Suprapubic skin (tissue), 4 donors: ENCODE results near the gene DENND10. TPM values are rescaled to one million over a fixed set of nuclear protein-coding genes. Genes with fewer than 3 reads are reported as not detected.

Source experiments
- DNase-seq, 2 donors: peaks; one replicate each; pipeline ENCODE4 v3.0.0-alpha.2; 2019; ENCODE audit warnings: low spot score in 2 of 2
- H3K27ac ChIP-seq: fragments of 200-600 bp; sonication (generic); one replicate; pipeline ENCODE4 v1.5.1; 2019
- H3K27me3 ChIP-seq: fragments of 200-600 bp; sonication (generic); one replicate; pipeline ENCODE4 v1.5.1; 2019
- H3K36me3 ChIP-seq: fragments of 200-600 bp; sonication (generic); one replicate; pipeline ENCODE4 v1.5.1; 2019
- H3K4me1 ChIP-seq: fragments of 200-600 bp; sonication (generic); one replicate; pipeline ENCODE4 v1.5.1; 2019
- H3K4me3 ChIP-seq: fragments of 200-600 bp; sonication (generic); one replicate; pipeline ENCODE4 v1.5.1; 2019; ENCODE audit warnings: mild to moderate bottlenecking
- H3K9me3 ChIP-seq: fragments of 200-600 bp; sonication (generic); one replicate; pipeline ENCODE4 v1.5.1; 2019
- EP300 ChIP-seq: sonication (generic); formaldehyde crosslinking; IDR thresholded peaks from one replicate; pipeline ENCODE4 v1.6.1; 2017; ENCODE audit warnings: antibody characterized with exemption
- POLR2A ChIP-seq, 2 donors: fragments of 450-650 bp; IDR thresholded peaks; one replicate each; pipeline ENCODE4 v1.6.1; 2017; ENCODE audit warnings: antibody characterized with exemption in 2 of 2, mild to moderate bottlenecking in 2 of 2, moderate library complexity in 2 of 2
- POLR2AphosphoS5 ChIP-seq, 3 donors: sonication (generic); formaldehyde crosslinking; IDR thresholded peaks; one replicate each; pipeline ENCODE4 v1.6.1; 2017; ENCODE audit warnings: antibody characterized with exemption in 3 of 3
- WGBS: methylation state at CpG from one replicate; pipeline ENCODE4 v1.1.5; 2018; 5-methylcytosine and 5-hydroxymethylcytosine counted together
- total RNA-seq, 4 donors: library from RNA; depleted of rRNA; stranded (reverse); fragments of >200 nt; gene quantifications; one replicate each; pipeline ENCODE4 v1.1.0, GENCODE V29; 2016
- TF ChIP-seq, protein P1 (sequence below), 2 donors: fragments of 200-600 bp in 1 of 2; fragments of 450-650 bp in 1 of 2; sonication (generic) in 1 of 2; IDR thresholded peaks; one replicate each; pipeline ENCODE4 v1.5.1; 2016 to 2019; ENCODE audit warnings: antibody characterized with exemption in 2 of 2, mild to moderate bottlenecking in 1 of 2, moderate library complexity in 1 of 2

Gene DENND10
- total RNA-seq, 4 donors from 2014 or later = 27.5 to 45.8 (median 33.1) TPM

DNA sequence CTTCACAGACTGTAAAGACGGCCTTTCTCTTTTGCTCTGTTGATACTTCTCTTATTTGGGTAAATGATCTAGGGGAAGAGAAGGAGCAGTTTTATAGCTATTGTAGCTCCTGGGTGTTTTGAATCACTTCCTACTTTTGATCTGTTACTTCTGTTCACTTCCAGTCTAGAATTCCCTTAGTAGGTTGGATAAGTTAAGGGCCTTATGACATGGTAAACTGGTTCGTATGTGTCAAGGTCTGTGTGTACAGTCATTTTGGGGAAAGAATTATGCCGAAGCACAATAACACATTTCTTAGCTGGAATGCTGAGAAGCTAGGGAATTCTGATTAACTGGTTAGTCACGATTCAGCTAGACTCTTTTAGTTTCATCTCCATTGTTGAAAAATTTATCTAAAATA lies 8.1 kb downstream of the DENND10 start:
- no peak for DNase-seq
- no peaks in the 10 kb centered on the region for H3K9me3 ChIP-seq
- H3K36me3 ChIP-seq = peaks cover 61% of the 10 kb centered on the region
- H3K27ac ChIP-seq = no peak overlapping the region
- no peaks in the 10 kb centered on the region for H3K4me1 ChIP-seq
- no peaks in the 10 kb centered on the region for H3K27me3 ChIP-seq
- H3K4me3 ChIP-seq = no peak overlapping the region
- TF ChIP-seq POLR2AphosphoS5 (IDR thresholded peaks at IDR 0.05) (no peak), POLR2A (IDR thresholded peaks at IDR 0.05) (no peak), EP300 (no peak)
- TF ChIP-seq, protein P1, sequence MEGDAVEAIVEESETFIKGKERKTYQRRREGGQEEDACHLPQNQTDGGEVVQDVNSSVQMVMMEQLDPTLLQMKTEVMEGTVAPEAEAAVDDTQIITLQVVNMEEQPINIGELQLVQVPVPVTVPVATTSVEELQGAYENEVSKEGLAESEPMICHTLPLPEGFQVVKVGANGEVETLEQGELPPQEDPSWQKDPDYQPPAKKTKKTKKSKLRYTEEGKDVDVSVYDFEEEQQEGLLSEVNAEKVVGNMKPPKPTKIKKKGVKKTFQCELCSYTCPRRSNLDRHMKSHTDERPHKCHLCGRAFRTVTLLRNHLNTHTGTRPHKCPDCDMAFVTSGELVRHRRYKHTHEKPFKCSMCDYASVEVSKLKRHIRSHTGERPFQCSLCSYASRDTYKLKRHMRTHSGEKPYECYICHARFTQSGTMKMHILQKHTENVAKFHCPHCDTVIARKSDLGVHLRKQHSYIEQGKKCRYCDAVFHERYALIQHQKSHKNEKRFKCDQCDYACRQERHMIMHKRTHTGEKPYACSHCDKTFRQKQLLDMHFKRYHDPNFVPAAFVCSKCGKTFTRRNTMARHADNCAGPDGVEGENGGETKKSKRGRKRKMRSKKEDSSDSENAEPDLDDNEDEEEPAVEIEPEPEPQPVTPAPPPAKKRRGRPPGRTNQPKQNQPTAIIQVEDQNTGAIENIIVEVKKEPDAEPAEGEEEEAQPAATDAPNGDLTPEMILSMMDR (IDR thresholded peaks at IDR 0.05) = no peak
- 89% methylated on average over 4 of the region's 4 CpGs for WGBS

DNA sequence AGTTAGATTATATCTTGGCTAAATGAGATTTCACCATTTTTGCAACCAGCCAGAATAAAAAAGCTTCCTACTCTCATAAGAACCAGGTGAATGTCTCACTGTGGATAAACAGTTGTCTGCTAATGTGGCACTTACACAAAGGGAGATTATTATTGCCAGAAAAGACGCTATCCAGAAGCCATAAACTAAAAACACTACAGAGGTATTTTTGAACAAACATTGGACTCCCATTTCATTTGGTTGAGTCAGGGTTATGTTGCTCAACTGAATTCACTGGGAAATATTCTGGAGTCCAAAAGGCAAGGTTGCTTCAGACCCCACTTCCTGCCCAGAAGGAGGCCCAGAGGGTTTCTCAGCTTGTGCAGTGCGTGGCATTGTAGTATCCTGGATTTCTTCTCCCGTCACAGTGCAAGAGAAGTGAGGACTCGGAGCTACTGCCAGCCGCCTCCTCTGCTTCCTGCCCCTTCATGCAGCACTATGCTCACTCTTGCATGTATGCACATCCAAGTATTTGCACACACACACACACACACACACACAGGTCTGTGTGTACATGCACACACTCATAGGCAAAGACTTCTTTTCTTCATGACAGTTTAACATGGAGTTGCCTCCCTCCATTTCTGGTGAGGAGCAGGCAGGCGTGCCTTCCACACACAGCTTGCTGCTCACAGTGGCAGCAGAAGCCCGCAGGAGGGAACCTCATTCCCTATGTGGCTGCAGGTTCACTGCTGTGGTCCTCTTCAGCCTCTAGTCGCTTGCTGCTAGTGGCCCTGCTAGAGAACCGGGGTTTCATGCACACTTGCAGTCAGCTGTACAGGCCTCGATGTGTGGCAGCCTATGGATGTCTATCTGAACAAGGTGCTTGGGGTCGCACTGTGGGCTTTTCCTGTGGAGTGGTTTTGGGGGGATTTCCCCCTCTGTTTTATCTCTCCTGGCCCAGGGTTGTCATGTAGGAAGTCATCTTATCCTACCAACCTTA lies 10.1 kb downstream of the DENND10 start:
- WGBS = 85% methylated on average over 9 of the region's 11 CpGs
- Histone ChIP-seq H3K4me3 (no peak overlapping the region), H3K27me3 (no peaks in the 10 kb centered on the region), H3K36me3 (peaks cover 73% of the 10 kb centered on the region), H3K9me3 (no peaks in the 10 kb centered on the region), H3K4me1 (no peaks in the 10 kb centered on the region), H3K27ac (no peak overlapping the region)
- no peak for DNase-seq
- TF ChIP-seq POLR2AphosphoS5 (IDR thresholded peaks at IDR 0.05) (no peak), EP300 (no peak)

DNA sequence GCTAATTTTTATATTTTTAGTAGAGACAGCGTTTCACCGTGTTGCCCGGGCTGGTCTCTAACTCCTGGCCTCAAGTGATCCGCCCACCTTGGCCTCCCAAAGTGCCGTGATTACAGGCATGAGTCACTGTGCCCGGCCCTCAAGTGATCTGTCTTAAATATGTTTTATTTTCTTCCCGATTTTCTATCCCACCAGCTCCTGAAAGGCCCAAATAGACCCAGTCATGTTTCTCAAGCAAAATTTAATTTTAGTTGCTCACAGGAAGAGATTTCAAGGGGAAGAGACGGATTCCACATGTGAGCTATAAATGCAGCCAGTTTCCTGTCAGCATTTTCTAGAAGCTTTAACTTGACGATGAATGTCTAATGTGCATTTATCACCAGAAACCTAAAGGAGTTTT lies 12.0 kb downstream of the DENND10 start:
- WGBS = 75% methylated on average over 9 of the region's 9 CpGs
- no peak overlapping the region for H3K27ac ChIP-seq
- no peaks in the 10 kb centered on the region for H3K27me3 ChIP-seq
- DNase-seq = no peak
- H3K36me3 ChIP-seq = peaks cover 80% of the 10 kb centered on the region
- no peak overlapping the region for H3K4me3 ChIP-seq
- H3K9me3 ChIP-seq = no peaks in the 10 kb centered on the region
- TF ChIP-seq, protein P1 (IDR thresholded peaks at IDR 0.05) = no peak
- TF ChIP-seq POLR2AphosphoS5 (IDR thresholded peaks at IDR 0.05) (no peak), POLR2A (IDR thresholded peaks at IDR 0.05) (no peak), EP300 (no peak)
- H3K4me1 ChIP-seq = no peaks in the 10 kb centered on the region

DNA sequence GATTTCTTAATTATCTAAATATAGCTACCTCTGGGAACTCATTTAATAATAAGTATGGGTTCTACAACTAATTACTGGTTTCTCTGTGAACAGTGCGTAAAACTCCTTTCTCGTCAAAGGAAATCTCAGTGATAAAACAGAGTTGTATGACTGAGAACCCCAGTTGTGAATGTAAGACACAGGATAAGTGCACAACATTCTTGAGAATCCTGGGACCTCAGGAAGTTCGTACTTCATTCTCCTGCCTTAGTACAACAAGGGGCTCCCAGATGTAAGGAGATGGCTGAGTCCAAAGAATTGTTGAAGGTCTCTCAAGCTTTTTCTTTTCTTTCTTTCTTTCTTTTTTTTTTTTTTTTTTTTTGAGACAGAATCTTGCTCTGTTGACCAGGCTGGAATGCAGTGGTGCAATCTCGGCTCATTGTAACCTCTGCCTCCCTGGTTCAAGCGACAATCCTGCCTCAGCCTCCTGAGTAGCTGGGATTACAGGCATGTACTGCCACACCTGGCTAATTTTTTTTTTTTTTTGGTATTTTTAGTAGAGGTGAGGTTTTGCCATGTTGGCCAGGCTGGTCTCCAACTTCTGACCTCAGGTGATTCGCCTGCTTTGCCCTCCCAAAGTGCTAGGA lies 12.5 kb downstream of the DENND10 start:
- H3K36me3 ChIP-seq = peaks cover 76% of the 10 kb centered on the region
- H3K4me1 ChIP-seq = no peaks in the 10 kb centered on the region
- no peak overlapping the region for H3K4me3 ChIP-seq
- H3K27me3 ChIP-seq = no peaks in the 10 kb centered on the region
- no peaks in the 10 kb centered on the region for H3K9me3 ChIP-seq
- no peak for DNase-seq
- 95% methylated on average over 6 of the region's 6 CpGs for WGBS
- H3K27ac ChIP-seq = no peak overlapping the region
- no peak for TF ChIP-seq POLR2A (IDR thresholded peaks at IDR 0.05)
- TF ChIP-seq, protein P1 (IDR thresholded peaks at IDR 0.05) = no peak
- no peak for TF ChIP-seq POLR2AphosphoS5 (IDR thresholded peaks at IDR 0.05)
- no peak for TF ChIP-seq EP300

DNA sequence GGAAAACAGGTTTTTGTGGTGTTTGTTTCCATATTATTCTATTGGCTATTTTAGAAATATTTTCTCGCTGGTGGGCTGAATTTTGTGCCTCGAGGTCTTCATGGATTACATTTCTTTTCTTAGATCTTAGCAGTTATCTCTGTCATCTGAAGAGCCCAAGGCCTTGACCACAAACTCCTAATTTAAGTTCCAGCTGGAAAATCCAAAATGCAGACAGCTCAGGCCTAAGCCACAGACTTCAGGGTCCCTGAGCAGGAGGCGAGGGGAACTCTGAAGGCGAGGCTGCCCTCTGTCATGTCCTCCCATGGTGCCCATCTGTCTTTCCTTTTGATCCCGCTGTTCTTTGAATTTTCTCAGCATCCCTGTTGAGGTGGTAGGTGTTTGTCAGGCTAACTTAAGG lies 14.3 kb downstream of the DENND10 start:
- Histone ChIP-seq H3K4me3 (no peak overlapping the region), H3K4me1 (no peaks in the 10 kb centered on the region), H3K9me3 (no peaks in the 10 kb centered on the region), H3K27me3 (no peaks in the 10 kb centered on the region), H3K27ac (no peak overlapping the region), H3K36me3 (peaks cover 76% of the 10 kb centered on the region)
- no peak for DNase-seq
- 88% methylated on average over 5 of the region's 5 CpGs for WGBS
- no peak for TF ChIP-seq EP300
- TF ChIP-seq POLR2A (IDR thresholded peaks at IDR 0.05) = no peak
- TF ChIP-seq POLR2AphosphoS5 (IDR thresholded peaks at IDR 0.05) = no peak
- TF ChIP-seq, protein P1 (IDR thresholded peaks at IDR 0.05) = no peak
